WTC11 (cell line): Measurements from ENCODE around the gene TMSB15C. TPM values are rescaled to one million over a fixed set of nuclear protein-coding genes. Genes with fewer than 3 reads are reported as not detected.

Experiments used
- ATAC-seq: fragments of 200-7000 bp; cut with Tn5 transposase; 2 replicates; pipeline ENCODE4 v1.10.0; 2021; ENCODE audit warnings: mild to moderate bottlenecking, moderate library complexity
- CTCF ChIA-PET: fragments of 300-600 bp; sonication (Branson Sonifier 250); formaldehyde crosslinking; loops from one replicate; lab custom pipeline; 2021; ENCODE audit warnings: antibody characterized with exemption; lab: Charles Lee
- POLR2A ChIA-PET: fragments of 350-600 bp; sonication (Branson Sonifier 250); formaldehyde crosslinking; loops from one replicate; lab custom pipeline; 2021; ENCODE audit warnings: antibody characterized with exemption; lab: Charles Lee
- DNase-seq: peaks from one replicate; pipeline ENCODE4 v3.0.0; 2021; ENCODE audit warnings: low spot score
- H3K27ac Mint-ChIP-seq: 2 replicates; pipeline ENCODE4 v1.8.0; 2021; ENCODE audit warnings: mixed read lengths
- H3K27me3 Mint-ChIP-seq: 2 replicates; pipeline ENCODE4 v1.8.0; 2021; ENCODE audit warnings: low read depth, mild to moderate bottlenecking, moderate library complexity, mixed read lengths
- H3K36me3 Mint-ChIP-seq: 2 replicates; pipeline ENCODE4 v1.8.0; 2021; ENCODE audit warnings: mixed read lengths
- H3K4me1 Mint-ChIP-seq: 2 replicates; pipeline ENCODE4 v1.8.0; 2022; ENCODE audit warnings: mixed read lengths
- H3K4me3 Mint-ChIP-seq: 2 replicates; pipeline ENCODE4 v1.8.0; 2021; ENCODE audit warnings: mild to moderate bottlenecking, moderate library complexity, mixed read lengths
- H3K9me3 Mint-ChIP-seq: 2 replicates; pipeline ENCODE4 v1.8.0; 2021; ENCODE audit warnings: mixed read lengths
- ARID4B ChIP-seq: sonication (generic); formaldehyde crosslinking; IDR thresholded peaks from 2 replicates; pipeline ENCODE4 v1.8.0; 2023; ENCODE audit warnings: missing genetic modification reagents, mild to moderate bottlenecking, borderline replicate concordance
- ATF6 ChIP-seq: sonication (generic); formaldehyde crosslinking; IDR thresholded peaks from 2 replicates; pipeline ENCODE4 v1.8.1; 2023; ENCODE audit warnings: mild to moderate bottlenecking, missing genetic modification reagents
- CREM ChIP-seq: sonication (generic); formaldehyde crosslinking; IDR thresholded peaks from 2 replicates; pipeline ENCODE4 v1.8.1; 2022; ENCODE audit warnings: mild to moderate bottlenecking, missing genetic modification reagents, moderate library complexity
- E2F1 ChIP-seq: sonication (generic); formaldehyde crosslinking; IDR thresholded peaks from 2 replicates; pipeline ENCODE4 v1.8.0; 2022; ENCODE audit warnings: mild to moderate bottlenecking, missing genetic modification reagents
- FOXK1 ChIP-seq: sonication (generic); formaldehyde crosslinking; IDR thresholded peaks from 2 replicates; pipeline ENCODE4 v1.8.0; 2022; ENCODE audit warnings: mild to moderate bottlenecking, moderate library complexity, missing genetic modification reagents
- MAX ChIP-seq: sonication (generic); formaldehyde crosslinking; IDR thresholded peaks from 2 replicates; pipeline ENCODE4 v1.8.0; 2022; ENCODE audit warnings: mild to moderate bottlenecking, missing genetic modification reagents
- MXD4 ChIP-seq: fragments of 250-450 bp; sonication (Bioruptor Pico); IDR thresholded peaks from 2 replicates; pipeline ENCODE4 v1.8.0; 2021; ENCODE audit warnings: mild to moderate bottlenecking, moderate library complexity, borderline replicate concordance
- NR2C2 ChIP-seq: sonication (generic); formaldehyde crosslinking; IDR thresholded peaks from 2 replicates; pipeline ENCODE4 v1.8.0; 2022; ENCODE audit warnings: mild to moderate bottlenecking, missing genetic modification reagents
- SOX15 ChIP-seq: fragments of 250-450 bp; sonication (Bioruptor Pico); IDR thresholded peaks from 2 replicates; pipeline ENCODE4 v1.9.0; 2021; ENCODE audit warnings: mild to moderate bottlenecking
- SP1 ChIP-seq: sonication (generic); formaldehyde crosslinking; conservative IDR thresholded peaks from 2 replicates; pipeline ENCODE4 v1.8.1; 2022; ENCODE audit warnings: missing genetic modification reagents
- TCF7 ChIP-seq: sonication (generic); formaldehyde crosslinking; IDR thresholded peaks from 2 replicates; pipeline ENCODE4 v1.8.0; 2022; ENCODE audit warnings: mild to moderate bottlenecking, low read depth, missing genetic modification reagents, moderate library complexity
- ZNF138 ChIP-seq: sonication (generic); formaldehyde crosslinking; conservative IDR thresholded peaks from 2 replicates; pipeline ENCODE4 v1.8.1; 2022; ENCODE audit warnings: mild to moderate bottlenecking, moderate library complexity, missing genetic modification reagents
- ZNF512 ChIP-seq: sonication (generic); formaldehyde crosslinking; IDR thresholded peaks from 2 replicates; pipeline ENCODE4 v1.8.1; 2022; ENCODE audit warnings: missing genetic modification reagents, borderline replicate concordance
- ZNF532 ChIP-seq: fragments of 250-450 bp; sonication (Bioruptor Pico); IDR thresholded peaks from 2 replicates; pipeline ENCODE4 v1.9.0; 2021; ENCODE audit warnings: mild to moderate bottlenecking, borderline replicate concordance
- ZNF671 ChIP-seq: fragments of 250-450 bp; sonication (Bioruptor Pico); IDR thresholded peaks from 2 replicates; pipeline ENCODE4 v1.8.0; 2021; ENCODE audit warnings: mild to moderate bottlenecking
- total RNA-seq: library from RNA; stranded (reverse); gene quantifications from 3 replicates; pipeline ENCODE4 v1.2.3, GENCODE V29; 2021

Gene TMSB15C
- total RNA-seq, 1 experiment from 2014 or later: 4.3 TPM

- no peaks in the 10 kb centered on the region for H3K9me3 Mint-ChIP-seq
- H3K36me3 Mint-ChIP-seq: no peaks in the 10 kb centered on the region
- H3K4me3 Mint-ChIP-seq: no peak overlapping the region
- H3K27ac Mint-ChIP-seq: no peak overlapping the region
- DNase-seq (no peak), ATAC-seq (no peak)
- POLR2A ChIA-PET: no interaction called here
- TF ChIP-seq ZNF138 (no peak), SP1 (no peak), ZNF532 (CRISPR knock-in tag) (no peak), ZNF671 (CRISPR knock-in tag) (no peak), MXD4 (CRISPR knock-in tag) (no peak), ZNF512 (no peak), TCF7 (no peak), E2F1 (CRISPR knock-in tag) (no peak), NR2C2 (no peak), ATF6 (CRISPR knock-in tag) (no peak), ARID4B (no peak), CREM (CRISPR knock-in tag) (no peak), MAX (no peak), SOX15 (CRISPR knock-in tag) (no peak), FOXK1 (CRISPR knock-in tag) (no peak)
- CTCF ChIA-PET: no interaction called here
- no peaks in the 10 kb centered on the region for H3K27me3 Mint-ChIP-seq
- H3K4me1 Mint-ChIP-seq: no peaks in the 10 kb centered on the region
These were observed 28.6 kb upstream of the TMSB15C start for GRCh38 chrX:104104676-104105075.
